GM21526 (cell line): Measurements from ENCODE around the gene BRIP1.
"Not testable (repeated sequence)": the region's sequence is repeated elsewhere in the genome, so short reads cannot be mapped to it uniquely, and the experiment has no call there.

ENCODE experiments used
- ATAC-seq: cut with Tn5 transposase; IDR thresholded peaks from one replicate; pipeline ENCODE4 v1.9.1; 2021; ENCODE audit warnings: moderate library complexity; ENCODE audit not compliant: unreplicated experiment, low FRiP score

BRIP1 gene

GRCh38 chr17:61736438-61736837, 126.9 kb downstream of the BRIP1 start:
- no peak for ATAC-seq

- ATAC-seq, result no peak
Measured at GRCh38 chr17:61735807-61736206, 127.5 kb downstream of the BRIP1 start.

- no peak for ATAC-seq
Measured at GRCh38 chr17:61734466-61734865, 128.9 kb downstream of the BRIP1 start.

- ATAC-seq, result no peak
Measured at GRCh38 chr17:61734012-61734411, 129.3 kb downstream of the BRIP1 start.

GRCh38 chr17:61733021-61733420, 130.3 kb downstream of the BRIP1 start:
- ATAC-seq, result no peak

GRCh38 chr17:61732169-61732568, 131.2 kb downstream of the BRIP1 start:
- no peak for ATAC-seq

GRCh38 chr17:61731330-61731729, 132.0 kb downstream of the BRIP1 start:
- no peak for ATAC-seq

GRCh38 chr17:61729690-61730268, 133.5 kb downstream of the BRIP1 start:
- ATAC-seq, result no peak

GRCh38 chr17:61728297-61728836, 135.0 kb downstream of the BRIP1 start:
- no peak for ATAC-seq

GRCh38 chr17:61727798-61728197, 135.5 kb downstream of the BRIP1 start:
- ATAC-seq, result not testable (repeated sequence)

GRCh38 chr17:61726977-61727376, 136.4 kb downstream of the BRIP1 start:
- no peak for ATAC-seq

GRCh38 chr17:61724777-61725176, 138.6 kb downstream of the BRIP1 start:
- ATAC-seq, result no peak

GRCh38 chr17:61723914-61724313, 139.4 kb downstream of the BRIP1 start:
- ATAC-seq, result no peak

GRCh38 chr17:61723183-61723582, 140.1 kb downstream of the BRIP1 start:
- ATAC-seq, result no peak

GRCh38 chr17:61722398-61722797, 140.9 kb downstream of the BRIP1 start:
- no peak for ATAC-seq

- no peak for ATAC-seq
Measured at GRCh38 chr17:61720016-61720795, 143.1 kb downstream of the BRIP1 start.

- not testable (repeated sequence) for ATAC-seq
Measured at GRCh38 chr17:61719220-61719619, 144.1 kb downstream of the BRIP1 start.

GRCh38 chr17:61718022-61718421, 145.3 kb downstream of the BRIP1 start:
- ATAC-seq, result no peak

- ATAC-seq, result no peak
Measured at GRCh38 chr17:61717352-61717751, 146.0 kb downstream of the BRIP1 start.

GRCh38 chr17:61716225-61716829, 147.0 kb downstream of the BRIP1 start:
- ATAC-seq, result no peak

GRCh38 chr17:61715348-61715747, 148.0 kb downstream of the BRIP1 start:
- no peak for ATAC-seq

GRCh38 chr17:61714300-61714699, 149.0 kb downstream of the BRIP1 start:
- no peak for ATAC-seq
